SK-N-SH (cell line): ENCODE data around the gene NR0B2. TPM values are rescaled to one million over a fixed set of nuclear protein-coding genes. Genes with fewer than 3 reads are reported as not detected.

Experiments used
- CTCF ChIA-PET: fragments of 300-600, 350-600 bp; formaldehyde crosslinking; extraction: SDS; loops from one replicate; lab custom pipeline; 2021; lab: Yijun Ruan, JAX
- POLR2A ChIA-PET: fragments of 350-600 bp; sonication (Branson Sonifier 250); formaldehyde crosslinking; extraction: SDS; loops from one replicate; lab custom pipeline; 2020; ENCODE audit warnings: antibody characterized with exemption, inconsistent platforms; lab: Yijun Ruan, JAX
- DNase-seq: peaks from one replicate; pipeline ENCODE4 v3.0.0; 2012
- H2AFZ ChIP-seq: fragments of 200-600 bp; sonication (generic); 2 replicates; pipeline ENCODE4 v1.8.1; 2016; ENCODE audit warnings: antibody characterized with exemption, mild to moderate bottlenecking, low read depth
- H3F3A ChIP-seq: fragments of 200-600 bp; sonication (generic); replicated peaks from 2 replicates; pipeline ENCODE3; 2016; ENCODE audit warnings: antibody characterized with exemption, mild to moderate bottlenecking; ENCODE audit not compliant: insufficient read depth
- H3K27ac ChIP-seq, 2 experiments: fragments of 200-500 bp in 1 of 2; fragments of 200-600 bp in 1 of 2; sonication (Bioruptor generic) in 1 of 2; sonication (generic), shearing (Covaris generic) in 1 of 2; 2 replicates each; pipeline versions ENCODE4 v1.5.1 to v1.6.1; 2014 to 2016; ENCODE audit warnings: low read depth in 2 of 2, inconsistent platforms in 1 of 2, low read length in 1 of 2, mild to moderate bottlenecking in 1 of 2, mixed read lengths in 1 of 2
- H3K27me3 ChIP-seq: fragments of 200-600 bp; sonication (generic), shearing (Covaris generic); 2 replicates; pipeline ENCODE4 v1.6.1; 2016; ENCODE audit warnings: mixed run types; ENCODE audit not compliant: insufficient read depth
- H3K36me3 ChIP-seq, 2 experiments: fragments of 200-500 bp in 1 of 2; fragments of 200-600 bp in 1 of 2; sonication (Bioruptor generic) in 1 of 2; sonication (generic) in 1 of 2; replicated peaks in 1 of 2; 2 replicates each; pipeline versions ENCODE3 to v1.5.1; 2014 to 2016; ENCODE audit warnings: low read length in 1 of 2, mild to moderate bottlenecking in 1 of 2; ENCODE audit not compliant: insufficient read depth in 2 of 2, control insufficient read depth in 1 of 2
- H3K4me1 ChIP-seq, 2 experiments: fragments of 200-500 bp in 1 of 2; fragments of 200-600 bp in 1 of 2; sonication (Bioruptor generic) in 1 of 2; sonication (generic), shearing (Covaris generic) in 1 of 2; 2 replicates each; pipeline versions ENCODE4 v1.5.1 to v1.6.1; 2014 to 2016; ENCODE audit warnings: low read depth in 1 of 2, low read length in 1 of 2, mixed run types in 1 of 2; ENCODE audit not compliant: insufficient read depth in 2 of 2, control insufficient read depth in 1 of 2
- H3K4me2 ChIP-seq: fragments of 200-600 bp; sonication (generic), shearing (Covaris generic); 2 replicates; pipeline ENCODE4 v1.6.1; 2017; ENCODE audit warnings: mixed run types
- H3K4me3 ChIP-seq, 2 experiments: fragments of 200-500 bp in 1 of 2; fragments of 200-600 bp in 1 of 2; sonication (Bioruptor generic) in 1 of 2; sonication (generic), shearing (Covaris generic) in 1 of 2; 2 replicates each; pipeline versions ENCODE4 v1.5.1 to v1.8.1; 2014 to 2016; ENCODE audit warnings: low read depth in 2 of 2, inconsistent platforms in 1 of 2, low read length in 1 of 2, mild to moderate bottlenecking in 1 of 2, mixed read lengths in 1 of 2, moderate library complexity in 1 of 2
- H3K79me2 ChIP-seq: fragments of 200-600 bp; sonication (generic); 2 replicates; pipeline ENCODE4 v1.8.1; 2017; ENCODE audit warnings: mild to moderate bottlenecking; ENCODE audit not compliant: insufficient read depth
- H3K9ac ChIP-seq: fragments of 200-600 bp; sonication (generic); 2 replicates; pipeline ENCODE4 v1.6.1; 2017; ENCODE audit warnings: mixed run types
- H3K9me2 ChIP-seq: fragments of 200-600 bp; sonication (generic); 2 replicates; pipeline ENCODE4 v1.6.1; 2017; ENCODE audit warnings: mixed run types
- H3K9me3 ChIP-seq: fragments of 200-600 bp; sonication (generic); 2 replicates; pipeline ENCODE4 v1.6.1; 2017; ENCODE audit warnings: mixed run types, mild to moderate bottlenecking, moderate library complexity
- H4K20me1 ChIP-seq: fragments of 200-600 bp; sonication (generic); 2 replicates; pipeline ENCODE4 v1.6.1; 2017; ENCODE audit warnings: mild to moderate bottlenecking, mixed run types; ENCODE audit not compliant: insufficient read depth
- CHD2 ChIP-seq: fragments of 150-350 bp; IDR thresholded peaks from 2 replicates; pipeline ENCODE4 v1.6.1; 2018; ENCODE audit warnings: low read length; ENCODE audit not compliant: partially characterized antibody
- ELF1 ChIP-seq: IDR thresholded peaks from 2 replicates; pipeline ENCODE4 v1.4.0; 2012
- EP300 ChIP-seq, 2 experiments: IDR thresholded peaks; 2 replicates each; pipeline versions ENCODE4 v1.4.0 to v1.6.1; 2012; ENCODE audit warnings: borderline replicate concordance in 1 of 2, low read depth in 1 of 2, low read length in 1 of 2
- EZH2phosphoT487 ChIP-seq: fragments of 200-600 bp; sonication (generic); IDR thresholded peaks from 2 replicates; pipeline ENCODE4 v1.6.1; 2017; ENCODE audit warnings: low read depth, mixed run types, mild to moderate bottlenecking, antibody characterized with exemption, moderate library complexity, borderline replicate concordance
- FOSL2 ChIP-seq: IDR thresholded peaks from 2 replicates; pipeline ENCODE4 v1.4.0; 2012; ENCODE audit warnings: low read depth, mild to moderate bottlenecking, moderate library complexity, borderline replicate concordance
- FOXJ3 ChIP-seq: sonication (generic); formaldehyde crosslinking; IDR thresholded peaks from 2 replicates; pipeline ENCODE4 v1.5.1; 2020; ENCODE audit warnings: mild to moderate bottlenecking, missing genetic modification reagents
- FOXM1 ChIP-seq: IDR thresholded peaks from 2 replicates; pipeline ENCODE4 v1.4.0; 2012; ENCODE audit warnings: low read depth, mild to moderate bottlenecking
- GATA2 ChIP-seq: sonication (generic); formaldehyde crosslinking; IDR thresholded peaks from 2 replicates; pipeline ENCODE4 v1.5.0; 2020; ENCODE audit warnings: mild to moderate bottlenecking, missing genetic modification reagents
- JUND ChIP-seq: IDR thresholded peaks from 2 replicates; pipeline ENCODE4 v1.4.0; 2012
- MEF2A ChIP-seq: IDR thresholded peaks from 2 replicates; pipeline ENCODE4 v1.4.0; 2012; ENCODE audit warnings: low read depth, borderline replicate concordance
- MXI1 ChIP-seq: IDR thresholded peaks from 2 replicates; pipeline ENCODE4 v1.6.1; 2012; ENCODE audit warnings: mild to moderate bottlenecking, low read depth, low read length, improper control_type of control experiment
- NFIC ChIP-seq: IDR thresholded peaks from 2 replicates; pipeline ENCODE4 v1.4.0; 2012; ENCODE audit warnings: borderline replicate concordance
- NRF1 ChIP-seq: IDR thresholded peaks from 2 replicates; pipeline ENCODE4 v1.6.1; 2012; ENCODE audit warnings: low read depth, mild to moderate bottlenecking, low read length
- POLR2AphosphoS5 ChIP-seq: IDR thresholded peaks from 2 replicates; pipeline ENCODE4 v1.6.1; 2012; ENCODE audit warnings: low read depth, low read length
- RAD21 ChIP-seq: IDR thresholded peaks from 2 replicates; pipeline ENCODE4 v1.6.1; 2012; ENCODE audit warnings: mild to moderate bottlenecking, low read length
- RFX5 ChIP-seq: IDR thresholded peaks from 2 replicates; pipeline ENCODE4 v1.6.1; 2012; ENCODE audit warnings: mild to moderate bottlenecking, improper control_type of control experiment, low read length
- RXRA ChIP-seq: IDR thresholded peaks from 2 replicates; pipeline ENCODE4 v1.4.0; 2012; ENCODE audit warnings: low read depth, mild to moderate bottlenecking, borderline replicate concordance
- SIN3A ChIP-seq: IDR thresholded peaks from 2 replicates; pipeline ENCODE4 v1.6.1; 2012; ENCODE audit warnings: low read depth, mild to moderate bottlenecking, low read length, moderate library complexity, borderline replicate concordance
- SMC3 ChIP-seq: IDR thresholded peaks from 2 replicates; pipeline ENCODE4 v1.6.1; 2012; ENCODE audit warnings: low read depth, low read length, improper control_type of control experiment
- TCF12 ChIP-seq: IDR thresholded peaks from 2 replicates; pipeline ENCODE4 v1.4.0; 2012
- TEAD4 ChIP-seq: IDR thresholded peaks from 2 replicates; pipeline ENCODE4 v1.4.0; 2012; ENCODE audit warnings: mild to moderate bottlenecking, borderline replicate concordance; ENCODE audit not compliant: insufficient read depth
- YY1 ChIP-seq: IDR thresholded peaks from 2 replicates; pipeline ENCODE4 v1.4.0; 2012; ENCODE audit warnings: low read depth, mild to moderate bottlenecking
- WGBS: methylation state at CpG from one replicate; pipeline ENCODE4 v1.1.6; 2017; ENCODE audit warnings: low lambda C conversion rate; 5-methylcytosine and 5-hydroxymethylcytosine counted together
- polyA plus RNA-seq, 3 experiments: library from polyadenylated mRNA; depleted of rRNA; stranded (reverse); fragments of >200 nt; gene quantifications; 2 replicates each; pipeline ENCODE4 v1.2.3, GENCODE V29; 2012
- TF ChIP-seq, protein P1 (sequence below): IDR thresholded peaks from 2 replicates; pipeline ENCODE4 v1.4.0; 2012; ENCODE audit warnings: low read depth
- TF ChIP-seq, protein P2 (sequence below): IDR thresholded peaks from 2 replicates; pipeline ENCODE4 v1.6.1; 2012; ENCODE audit warnings: mild to moderate bottlenecking, low read depth, low read length, moderate library complexity
- TF ChIP-seq, protein P3 (sequence below): fragments of 150-350 bp; IDR thresholded peaks from 2 replicates; pipeline ENCODE4 v1.6.1; 2017; ENCODE audit warnings: antibody characterized with exemption, low read length, low read depth, borderline replicate concordance
- TF ChIP-seq, protein P4 (sequence below): fragments of 150-350 bp; IDR thresholded peaks from 2 replicates; pipeline ENCODE4 v1.6.1; 2016; ENCODE audit warnings: mild to moderate bottlenecking, low read depth, low read length
- TF ChIP-seq, protein P5 (sequence below): IDR thresholded peaks from 2 replicates; pipeline ENCODE4; 2012

The NR0B2 gene
- polyA plus RNA-seq, 1 of the 3 experiments (the other 2 are of a cell fraction), result not detected

DNA sequence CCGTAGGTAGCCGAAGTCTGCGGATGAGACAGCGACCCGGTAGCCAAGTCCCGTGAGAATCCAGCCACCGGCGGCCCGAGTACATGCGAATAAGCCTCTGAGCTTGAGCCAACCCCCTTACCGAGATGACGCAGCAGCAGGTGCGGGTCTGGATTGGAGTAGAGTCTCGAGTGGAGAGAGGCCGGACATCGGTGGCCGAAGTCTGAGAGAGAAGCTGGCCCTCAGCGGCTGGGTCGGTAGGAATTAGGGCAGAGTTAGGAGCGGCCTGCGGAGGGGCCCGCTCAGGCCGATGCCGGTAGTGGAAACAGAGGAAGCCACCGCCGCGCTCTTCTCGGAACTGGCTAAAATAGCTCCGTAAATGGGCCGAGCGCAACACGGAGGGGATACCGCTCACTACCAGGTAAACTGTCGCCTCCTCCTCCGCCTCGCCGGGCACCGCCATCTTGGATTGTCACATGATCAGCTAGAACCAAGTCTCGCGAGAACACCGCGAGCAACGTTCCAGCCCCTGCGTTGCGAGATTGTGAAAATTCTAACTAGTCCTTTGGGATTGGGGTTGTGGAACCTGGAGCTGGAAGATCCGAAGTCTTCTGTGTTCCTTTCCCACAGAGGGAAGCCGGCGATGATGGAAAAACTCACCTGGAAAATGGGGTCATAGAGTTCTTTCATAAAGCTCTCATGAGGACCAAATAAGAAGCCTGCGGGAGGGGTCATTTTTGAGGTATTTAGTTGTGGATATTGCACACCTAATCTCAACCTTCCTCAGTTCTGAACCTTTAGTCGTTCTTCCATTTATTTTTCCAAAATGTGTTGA, 13.6 kb downstream of the NR0B2 start, which contains the start of gene GPATCH3:
Gene GPATCH3, minus strand, starts transcription at position 467 of the 814 bp plus-strand sequence. Its CDS starts 25 bp downstream, at position 442.
- CTCF ChIA-PET, result interaction anchor here (0.6 to 2.3 kb wide), 8 partner anchors 11 to 98 kb away, joined by 3 to 7 read pairs (median 3); partner anchors contain the start of genes GPN2 and ZDHHC18
- peak; percentile 90 for DNase-seq
- H3K79me2 ChIP-seq, result peaks cover 29% of the 10 kb centered on the region
- peak within 1 kb of the TSS; percentile 100 for H2AFZ ChIP-seq
- H4K20me1 ChIP-seq, result no peaks in the 10 kb centered on the region
- H3K9ac ChIP-seq, result peak within 1 kb of the TSS; percentile 93
- no peaks in the 10 kb centered on the region for H3K27me3 ChIP-seq
- peak within 1 kb of the TSS; percentile 84 to 97 for H3K4me3 ChIP-seq
- WGBS, result under 1% methylated on average over 31 of the region's 50 CpGs
- H3K9me3 ChIP-seq, result no peaks in the 10 kb centered on the region
- peak within 1 kb of the TSS; percentile 68 to 80 for H3K27ac ChIP-seq
- H3F3A ChIP-seq, result no peaks in the 10 kb centered on the region
- peaks cover 4 to 9% of the 10 kb centered on the region in 2 experiments; a peak in 3 of 4 replicates for H3K4me1 ChIP-seq
- POLR2A ChIA-PET, result interaction anchor here (0.6 to 1.8 kb wide), 6 partner anchors 10 to 400 kb away, joined by 3 to 17 read pairs (median 6); partner anchors contain the start of genes GPN2 and NUDC
- H3K9me2 ChIP-seq, result no peaks in the 10 kb centered on the region
- H3K36me3 ChIP-seq, result peaks cover 11 to 14% of the 10 kb centered on the region in 2 experiments
- H3K4me2 ChIP-seq, result peak within 1 kb of the TSS; percentile 92
- TF ChIP-seq FOXJ3 (no peak), FOXM1 (no peak), TEAD4 (no peak), FOSL2 (no peak), RAD21 (no peak), NFIC (no peak), ELF1 (no peak), GATA2 (CRISPR knock-in tag) (no peak), POLR2AphosphoS5 (peak; percentile 96), YY1 (peak; percentile 98), TCF12 (no peak), EZH2phosphoT487 (no peak), CHD2 (peak; percentile 100), JUND (no peak), MEF2A (no peak), MXI1 (no peak; the same call in none of the 2 replicates), NRF1 (no peak), RXRA (no peak), RFX5 (no peak), SMC3 (no peak), SIN3A (peak; percentile 98; the same call in 1 of the 2 replicates), EP300 (IDR thresholded peaks at IDR 0.05; ENCODE audit: borderline replicate concordance in 1 of 2, low read depth in 1 of 2, low read length in 1 of 2) (no peak)
- TF ChIP-seq, protein P1, sequence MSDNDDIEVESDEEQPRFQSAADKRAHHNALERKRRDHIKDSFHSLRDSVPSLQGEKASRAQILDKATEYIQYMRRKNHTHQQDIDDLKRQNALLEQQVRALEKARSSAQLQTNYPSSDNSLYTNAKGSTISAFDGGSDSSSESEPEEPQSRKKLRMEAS, result peak; percentile 74
- TF ChIP-seq, protein P2, sequence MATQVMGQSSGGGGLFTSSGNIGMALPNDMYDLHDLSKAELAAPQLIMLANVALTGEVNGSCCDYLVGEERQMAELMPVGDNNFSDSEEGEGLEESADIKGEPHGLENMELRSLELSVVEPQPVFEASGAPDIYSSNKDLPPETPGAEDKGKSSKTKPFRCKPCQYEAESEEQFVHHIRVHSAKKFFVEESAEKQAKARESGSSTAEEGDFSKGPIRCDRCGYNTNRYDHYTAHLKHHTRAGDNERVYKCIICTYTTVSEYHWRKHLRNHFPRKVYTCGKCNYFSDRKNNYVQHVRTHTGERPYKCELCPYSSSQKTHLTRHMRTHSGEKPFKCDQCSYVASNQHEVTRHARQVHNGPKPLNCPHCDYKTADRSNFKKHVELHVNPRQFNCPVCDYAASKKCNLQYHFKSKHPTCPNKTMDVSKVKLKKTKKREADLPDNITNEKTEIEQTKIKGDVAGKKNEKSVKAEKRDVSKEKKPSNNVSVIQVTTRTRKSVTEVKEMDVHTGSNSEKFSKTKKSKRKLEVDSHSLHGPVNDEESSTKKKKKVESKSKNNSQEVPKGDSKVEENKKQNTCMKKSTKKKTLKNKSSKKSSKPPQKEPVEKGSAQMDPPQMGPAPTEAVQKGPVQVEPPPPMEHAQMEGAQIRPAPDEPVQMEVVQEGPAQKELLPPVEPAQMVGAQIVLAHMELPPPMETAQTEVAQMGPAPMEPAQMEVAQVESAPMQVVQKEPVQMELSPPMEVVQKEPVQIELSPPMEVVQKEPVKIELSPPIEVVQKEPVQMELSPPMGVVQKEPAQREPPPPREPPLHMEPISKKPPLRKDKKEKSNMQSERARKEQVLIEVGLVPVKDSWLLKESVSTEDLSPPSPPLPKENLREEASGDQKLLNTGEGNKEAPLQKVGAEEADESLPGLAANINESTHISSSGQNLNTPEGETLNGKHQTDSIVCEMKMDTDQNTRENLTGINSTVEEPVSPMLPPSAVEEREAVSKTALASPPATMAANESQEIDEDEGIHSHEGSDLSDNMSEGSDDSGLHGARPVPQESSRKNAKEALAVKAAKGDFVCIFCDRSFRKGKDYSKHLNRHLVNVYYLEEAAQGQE, result peak; percentile 75; the same call in 1 of the 2 replicates
- TF ChIP-seq, protein P3, sequence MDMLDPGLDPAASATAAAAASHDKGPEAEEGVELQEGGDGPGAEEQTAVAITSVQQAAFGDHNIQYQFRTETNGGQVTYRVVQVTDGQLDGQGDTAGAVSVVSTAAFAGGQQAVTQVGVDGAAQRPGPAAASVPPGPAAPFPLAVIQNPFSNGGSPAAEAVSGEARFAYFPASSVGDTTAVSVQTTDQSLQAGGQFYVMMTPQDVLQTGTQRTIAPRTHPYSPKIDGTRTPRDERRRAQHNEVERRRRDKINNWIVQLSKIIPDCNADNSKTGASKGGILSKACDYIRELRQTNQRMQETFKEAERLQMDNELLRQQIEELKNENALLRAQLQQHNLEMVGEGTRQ, result peak; percentile 72
- TF ChIP-seq, protein P4, sequence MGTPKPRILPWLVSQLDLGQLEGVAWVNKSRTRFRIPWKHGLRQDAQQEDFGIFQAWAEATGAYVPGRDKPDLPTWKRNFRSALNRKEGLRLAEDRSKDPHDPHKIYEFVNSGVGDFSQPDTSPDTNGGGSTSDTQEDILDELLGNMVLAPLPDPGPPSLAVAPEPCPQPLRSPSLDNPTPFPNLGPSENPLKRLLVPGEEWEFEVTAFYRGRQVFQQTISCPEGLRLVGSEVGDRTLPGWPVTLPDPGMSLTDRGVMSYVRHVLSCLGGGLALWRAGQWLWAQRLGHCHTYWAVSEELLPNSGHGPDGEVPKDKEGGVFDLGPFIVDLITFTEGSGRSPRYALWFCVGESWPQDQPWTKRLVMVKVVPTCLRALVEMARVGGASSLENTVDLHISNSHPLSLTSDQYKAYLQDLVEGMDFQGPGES, result no peak
- TF ChIP-seq, protein P5, sequence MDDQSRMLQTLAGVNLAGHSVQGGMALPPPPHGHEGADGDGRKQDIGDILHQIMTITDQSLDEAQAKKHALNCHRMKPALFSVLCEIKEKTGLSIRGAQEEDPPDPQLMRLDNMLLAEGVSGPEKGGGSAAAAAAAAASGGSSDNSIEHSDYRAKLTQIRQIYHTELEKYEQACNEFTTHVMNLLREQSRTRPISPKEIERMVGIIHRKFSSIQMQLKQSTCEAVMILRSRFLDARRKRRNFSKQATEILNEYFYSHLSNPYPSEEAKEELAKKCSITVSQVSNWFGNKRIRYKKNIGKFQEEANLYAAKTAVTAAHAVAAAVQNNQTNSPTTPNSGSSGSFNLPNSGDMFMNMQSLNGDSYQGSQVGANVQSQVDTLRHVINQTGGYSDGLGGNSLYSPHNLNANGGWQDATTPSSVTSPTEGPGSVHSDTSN, result no peak
